Peyer's patch (tissue), 4 donors: ENCODE measurements around the gene PGLYRP2. TPM values are rescaled to one million over a fixed set of nuclear protein-coding genes. Genes with fewer than 3 reads are reported as not detected.

Experiments used
- DNase-seq, 3 donors: peaks; one replicate each; pipeline ENCODE4 v3.0.0-alpha.2; 2017 to 2019
- H3K27ac ChIP-seq, 4 donors: fragments of 200-600 bp; sonication (generic); one replicate each; pipeline ENCODE4 v1.5.1; 2016 to 2019
- H3K27me3 ChIP-seq, 2 donors: fragments of 200-600 bp; sonication (generic); one replicate each; pipeline ENCODE4 v1.5.1; 2019
- H3K36me3 ChIP-seq, 3 donors: fragments of 200-600 bp; sonication (generic); one replicate each; pipeline ENCODE4 v1.5.1; 2016 to 2019
- H3K4me1 ChIP-seq, 4 donors: fragments of 200-600 bp; sonication (generic); one replicate each; pipeline ENCODE4 v1.5.1; 2016 to 2019
- H3K4me3 ChIP-seq, 4 donors: fragments of 200-600 bp; sonication (generic); 1 replicate in 3 of 4; 2 replicates in 1 of 4; pipeline ENCODE4 v1.5.1; 2016 to 2019; ENCODE audit warnings: mild to moderate bottlenecking in 1 of 4
- H3K9me3 ChIP-seq, 4 donors: fragments of 200-600 bp; sonication (generic); one replicate each; pipeline ENCODE4 v1.5.1; 2016 to 2019; ENCODE audit warnings: mild to moderate bottlenecking in 1 of 4
- CTCF ChIP-seq, 6 experiments: fragments of 450-650 bp in 4 of 6; fragments of 200-600 bp in 2 of 6; sonication (generic) in 1 of 6; IDR thresholded peaks; one replicate each; pipeline ENCODE4 v1.5.1; 2017 to 2019; ENCODE audit warnings: antibody characterized with exemption in 6 of 6, mild to moderate bottlenecking in 3 of 6, moderate library complexity in 1 of 6
- POLR2A ChIP-seq, 2 donors: fragments of 450-650 bp; IDR thresholded peaks; one replicate each; pipeline ENCODE4 v1.5.1; 2017; ENCODE audit warnings: antibody characterized with exemption in 2 of 2, mild to moderate bottlenecking in 2 of 2, moderate library complexity in 2 of 2
- total RNA-seq, 4 donors: library from RNA; depleted of rRNA; stranded (reverse); fragments of >200 nt; gene quantifications; one replicate each; pipeline ENCODE4 v1.1.0, GENCODE V29; 2016

The PGLYRP2 gene
- total RNA-seq, 4 donors from 2014 or later = not detected

GRCh38 chr19:15507068-15508034 is 28.1 kb upstream of the PGLYRP2 start:
- no peaks in the 10 kb centered on the region for H3K36me3 ChIP-seq
- no peak overlapping the region for H3K27ac ChIP-seq
- no peaks in the 10 kb centered on the region for H3K4me1 ChIP-seq
- no peak for DNase-seq
- peaks cover 0 to 3% of the 10 kb centered on the region in 2 donors for H3K27me3 ChIP-seq
- TF ChIP-seq POLR2A (IDR thresholded peaks at IDR 0.05) = no peak
- TF ChIP-seq CTCF (IDR thresholded peaks at IDR 0.05) = no peak
- H3K4me3 ChIP-seq = no peak overlapping the region
- H3K9me3 ChIP-seq = peaks cover 0 to 6% (median 0%) of the 10 kb centered on the region in 4 donors

- Histone ChIP-seq H3K27me3 (peaks cover 0 to 3% of the 10 kb centered on the region in 2 donors), H3K4me3 (no peak overlapping the region), H3K36me3 (no peaks in the 10 kb centered on the region), H3K9me3 (peaks cover 0 to 6% (median 0%) of the 10 kb centered on the region in 4 donors), H3K27ac (no peak overlapping the region), H3K4me1 (no peaks in the 10 kb centered on the region)
- TF ChIP-seq CTCF (IDR thresholded peaks at IDR 0.05) (no peak), POLR2A (IDR thresholded peaks at IDR 0.05) (no peak)
- no peak for DNase-seq
Measured at GRCh38 chr19:15506074-15506571, 26.8 kb upstream of the PGLYRP2 start.

GRCh38 chr19:15502264-15502663 is 23.0 kb upstream of the PGLYRP2 start:
- peaks cover 0 to 6% (median 0%) of the 10 kb centered on the region in 4 donors for H3K9me3 ChIP-seq
- DNase-seq = no peak
- no peaks in the 10 kb centered on the region for H3K27me3 ChIP-seq
- H3K27ac ChIP-seq = no peak overlapping the region
- no peaks in the 10 kb centered on the region for H3K36me3 ChIP-seq
- no peaks in the 10 kb centered on the region for H3K4me1 ChIP-seq
- no peak overlapping the region for H3K4me3 ChIP-seq
- TF ChIP-seq POLR2A (IDR thresholded peaks at IDR 0.05) (no peak), CTCF (IDR thresholded peaks at IDR 0.05) (no peak)

- Histone ChIP-seq H3K27me3 (no peaks in the 10 kb centered on the region), H3K9me3 (peaks cover 0 to 6% (median 0%) of the 10 kb centered on the region in 4 donors), H3K27ac (no peak overlapping the region), H3K4me1 (no peaks in the 10 kb centered on the region), H3K36me3 (no peaks in the 10 kb centered on the region), H3K4me3 (no peak overlapping the region)
- no peak for DNase-seq
- TF ChIP-seq CTCF (IDR thresholded peaks at IDR 0.05) (no peak), POLR2A (IDR thresholded peaks at IDR 0.05) (no peak)
Measured at GRCh38 chr19:15501596-15501995, 22.3 kb upstream of the PGLYRP2 start.

- no peak for DNase-seq
- Histone ChIP-seq H3K27me3 (no peaks in the 10 kb centered on the region), H3K4me1 (no peaks in the 10 kb centered on the region), H3K9me3 (no peaks in the 10 kb centered on the region), H3K36me3 (no peaks in the 10 kb centered on the region), H3K4me3 (no peak overlapping the region), H3K27ac (no peak overlapping the region)
- no peak for TF ChIP-seq CTCF (IDR thresholded peaks at IDR 0.05)
- TF ChIP-seq POLR2A (IDR thresholded peaks at IDR 0.05) = no peak
Measured at GRCh38 chr19:15498910-15499309, 19.6 kb upstream of the PGLYRP2 start.
